Activated CD4-positive, alpha-beta T cell treated with anti-CD3 and anti-CD28 coated beads, Interleukin-10, Interleukin-2, amounts not matched to agents 100 ng/mL and 50 ng/mL, durations not matched to agents 16 hours and 8 hours (primary cell): ENCODE measurements around the gene SEMA3C.

Experiments used
- DNase-seq: peaks from one replicate; pipeline ENCODE4 v3.0.0-alpha.2; 2020

Gene SEMA3C

GRCh38 chr7:80821771-80822319 lies 97.0 kb downstream of the SEMA3C start:
- DNase-seq = no peak

GRCh38 chr7:80819503-80819902 lies 99.3 kb downstream of the SEMA3C start:
- no peak for DNase-seq

DNA sequence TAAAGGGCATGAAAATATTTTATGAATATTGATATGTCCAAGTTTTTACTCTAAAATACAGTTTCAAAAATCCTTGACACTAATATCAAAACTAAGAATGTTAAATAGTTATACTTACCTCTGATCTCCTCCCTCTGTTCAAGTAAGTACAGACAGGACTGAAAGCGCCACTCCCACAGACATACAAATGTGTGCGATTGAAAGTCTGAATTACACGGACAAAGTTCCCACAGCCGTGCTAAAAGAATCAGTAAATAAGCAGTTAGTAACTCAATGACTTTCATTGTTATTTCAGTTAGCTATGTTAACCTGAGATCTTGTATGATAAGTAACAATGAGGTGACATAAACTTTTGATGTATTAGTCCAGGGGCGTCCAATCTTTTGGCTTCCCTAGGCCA lies 100.7 kb downstream of the SEMA3C start:
- no peak for DNase-seq

- DNase-seq = no peak
Observed at GRCh38 chr7:80816806-80817205, 102.0 kb downstream of the SEMA3C start.

- no peak for DNase-seq
Observed at GRCh38 chr7:80815733-80816132, 103.1 kb downstream of the SEMA3C start.

DNA sequence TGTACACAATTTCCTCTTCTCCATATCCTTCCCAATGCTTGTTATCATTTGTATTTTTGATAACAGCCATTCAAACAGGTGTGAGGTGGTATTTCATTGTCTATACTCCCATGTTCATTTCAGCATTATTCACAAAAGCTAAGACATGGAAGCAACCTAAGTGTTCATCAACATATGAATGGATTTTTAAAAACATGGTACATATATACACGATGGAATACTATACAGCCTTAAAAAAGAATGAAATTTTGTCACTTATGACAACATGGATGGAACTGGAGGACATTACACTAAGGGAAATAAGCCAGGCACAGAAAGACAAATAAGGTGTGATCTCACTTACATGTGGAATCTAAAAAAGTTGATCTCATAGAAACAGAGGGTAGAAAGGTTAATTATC lies 109.3 kb downstream of the SEMA3C start:
- DNase-seq = no peak

DNA sequence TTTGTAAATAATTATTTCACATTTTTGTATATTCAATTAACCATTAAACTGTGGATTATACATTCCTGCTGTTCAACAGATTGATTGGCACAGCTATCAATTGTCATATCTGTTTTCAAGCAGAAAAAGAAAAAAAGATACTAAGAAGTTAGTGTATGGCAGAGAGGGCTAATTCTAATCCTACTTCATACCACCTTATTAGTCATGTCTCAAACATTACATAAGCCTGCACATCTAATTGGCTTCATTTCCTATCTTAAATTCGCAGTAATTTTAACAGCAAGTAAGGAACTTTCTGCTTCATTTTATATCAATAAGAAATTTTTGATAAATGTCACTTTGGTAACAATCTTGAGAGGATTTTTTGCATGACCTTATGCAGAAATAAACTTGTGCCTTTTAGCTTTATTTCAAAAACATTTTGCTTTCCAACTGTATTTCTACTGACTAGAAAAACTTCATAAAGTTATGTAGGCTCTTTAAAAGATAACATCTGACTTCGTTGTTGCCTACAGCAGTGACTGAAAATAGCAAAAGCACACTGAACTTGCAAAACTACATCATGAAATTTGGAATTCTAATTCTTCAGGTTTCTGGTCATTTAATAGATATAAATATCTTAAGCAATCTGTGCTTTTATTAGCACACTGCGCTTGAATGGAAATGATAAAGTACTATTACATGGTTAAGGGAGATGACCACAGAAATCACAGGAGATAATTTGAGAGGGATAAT lies 111.5 kb downstream of the SEMA3C start:
- no peak for DNase-seq

DNA sequence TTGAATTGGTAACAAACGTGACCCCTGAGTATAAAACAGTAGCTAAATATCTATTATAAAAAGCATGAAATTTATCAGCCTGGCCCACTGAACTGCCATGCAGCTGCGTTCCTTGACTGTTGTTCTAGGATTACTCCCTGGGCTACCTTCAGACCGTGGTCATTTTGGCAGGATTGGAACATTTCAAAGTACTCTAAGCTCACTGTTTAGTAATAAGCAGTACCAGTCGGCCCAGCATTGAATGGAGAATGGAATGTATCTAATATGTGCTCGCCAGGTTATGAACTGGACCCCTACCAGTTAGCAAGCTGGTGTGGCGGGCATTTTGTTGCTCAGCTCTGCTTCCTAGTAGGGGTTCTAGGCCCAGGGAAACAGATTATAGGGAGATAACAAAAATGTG lies 112.2 kb downstream of the SEMA3C start:
- DNase-seq = no peak

GRCh38 chr7:80804589-80804988 lies 114.3 kb downstream of the SEMA3C start:
- no peak for DNase-seq

DNA sequence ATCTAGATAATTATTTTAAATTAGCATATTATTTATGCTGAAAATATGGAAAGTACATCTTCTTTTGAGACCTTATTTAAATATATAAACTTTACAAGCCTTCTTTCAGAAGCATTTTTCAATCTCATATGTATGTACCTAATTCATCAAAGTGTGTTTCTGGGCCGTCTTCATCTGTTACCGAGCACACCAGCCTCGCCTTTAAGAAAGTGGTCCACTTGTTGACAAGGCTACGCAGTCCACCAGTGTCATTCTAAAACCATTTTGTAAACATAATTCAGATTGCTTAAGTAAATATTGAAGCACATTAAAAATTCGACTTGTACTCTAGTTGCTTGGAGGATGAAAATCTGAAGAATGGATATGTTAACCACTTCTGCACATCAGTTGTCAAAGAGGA lies 116.3 kb downstream of the SEMA3C start:
- no peak for DNase-seq

- no peak for DNase-seq
Observed at GRCh38 chr7:80794631-80795573, 123.9 kb downstream of the SEMA3C start.

DNA sequence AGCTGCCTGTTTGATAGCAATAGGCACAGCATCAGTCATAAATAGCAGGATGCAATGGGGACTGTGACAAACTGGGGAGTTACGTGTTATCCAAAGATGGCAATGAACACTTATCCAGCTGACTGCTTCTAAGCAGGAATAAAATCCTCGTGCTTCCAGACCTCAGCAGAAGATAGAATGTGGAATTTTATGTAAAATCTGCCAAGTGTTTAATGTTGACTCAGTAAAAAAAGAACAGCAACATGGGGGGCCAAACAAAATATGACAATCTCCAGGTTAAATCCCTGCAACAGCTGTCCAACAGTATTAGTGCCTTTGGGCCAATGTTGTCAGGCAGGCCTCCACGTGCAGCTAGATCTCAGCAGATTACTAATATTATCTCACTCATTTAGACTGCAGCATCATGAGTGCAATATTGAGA lies 127.3 kb downstream of the SEMA3C start:
- DNase-seq = no peak

- DNase-seq = no peak
Observed at GRCh38 chr7:80790877-80791276, 128.0 kb downstream of the SEMA3C start.

DNA sequence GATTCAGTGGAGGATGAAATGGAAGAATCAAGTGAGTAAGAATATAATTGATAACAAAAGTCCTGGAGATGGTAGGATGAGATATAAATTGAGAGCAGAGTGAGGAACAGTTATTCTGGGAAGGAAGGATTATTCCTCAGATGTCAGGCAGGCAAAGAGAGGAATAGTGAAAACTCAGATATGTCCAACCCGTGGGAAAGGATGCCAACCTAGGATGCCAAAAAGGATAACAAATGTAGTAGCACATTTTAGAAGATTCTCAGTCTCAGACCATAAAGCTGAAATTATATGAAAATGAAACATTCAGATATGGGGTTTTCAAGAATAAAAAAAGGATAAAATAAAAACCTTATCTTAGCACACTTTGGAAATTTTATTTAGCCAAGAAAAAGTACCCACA lies 131.1 kb downstream of the SEMA3C start:
- DNase-seq = no peak

- DNase-seq = no peak
Observed at GRCh38 chr7:80785961-80786536, 132.8 kb downstream of the SEMA3C start.

- DNase-seq = no peak
Observed at GRCh38 chr7:80785276-80785675, 133.6 kb downstream of the SEMA3C start.

GRCh38 chr7:80783678-80784327 lies 135.0 kb downstream of the SEMA3C start:
- no peak for DNase-seq

- no peak for DNase-seq
Observed at GRCh38 chr7:80783186-80783677, 135.6 kb downstream of the SEMA3C start.

DNA sequence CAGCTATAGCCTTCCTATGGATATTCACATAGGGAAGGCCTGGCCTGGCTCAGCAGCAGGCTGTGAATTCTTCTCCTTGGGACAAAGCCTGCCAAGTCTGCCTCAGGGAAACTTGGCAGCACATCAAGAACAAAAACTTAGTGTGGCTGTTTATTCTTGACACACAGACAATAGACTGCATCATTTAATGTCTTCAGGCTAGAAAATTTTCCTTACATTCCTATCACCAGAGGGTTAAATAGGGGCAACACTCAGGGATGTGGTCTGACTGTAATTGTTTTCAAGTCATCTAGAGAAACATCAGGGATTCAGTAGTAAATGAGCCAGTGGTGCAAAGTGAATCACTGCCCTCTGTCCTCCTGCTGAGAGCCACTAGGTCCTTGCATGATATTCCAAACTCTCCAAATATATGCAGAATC lies 137.3 kb downstream of the SEMA3C start:
- DNase-seq = no peak

GRCh38 chr7:80781146-80781545 lies 137.7 kb downstream of the SEMA3C start:
- no peak for DNase-seq

GRCh38 chr7:80779456-80779855 lies 139.4 kb downstream of the SEMA3C start:
- no peak for DNase-seq

GRCh38 chr7:80775897-80776296 lies 143.0 kb downstream of the SEMA3C start:
- DNase-seq = no peak

- no peak for DNase-seq
Observed at GRCh38 chr7:80775482-80775881, 143.4 kb downstream of the SEMA3C start.
